Right renal pelvis (tissue), 4 donors: ENCODE data around the gene SMC3. TPM values are rescaled to one million over a fixed set of nuclear protein-coding genes. Genes with fewer than 3 reads are reported as not detected.
"Not testable (repeated sequence)": the region's sequence is repeated elsewhere in the genome, so short reads cannot be mapped to it uniquely, and the experiment has no call there.

ENCODE experiments used
- DNase-seq, 4 donors: peaks; one replicate each; pipeline ENCODE4 v3.0.0-alpha.2; 2013; ENCODE audit warnings: low read depth in 4 of 4, low spot score in 3 of 4, missing footprints in 1 of 4
- polyA plus RNA-seq, 4 donors: library from polyadenylated mRNA; unstranded; fragments of 120-200 nt; gene quantifications; one replicate each; pipeline ENCODE4 v1.2.1, GENCODE V29; 2013; ENCODE audit not compliant: insufficient read length in 4 of 4

Gene SMC3
- polyA plus RNA-seq, 4 donors: 81.5 to 104 (median 98.7) TPM

GRCh38 chr10:110619514-110620397, 52.3 kb downstream of the SMC3 start:
- no peak for DNase-seq

GRCh38 chr10:110620398-110620719, 52.9 kb downstream of the SMC3 start:
- no peak for DNase-seq

- DNase-seq: not testable (repeated sequence)
Measured at GRCh38 chr10:110623316-110623715, 55.8 kb downstream of the SMC3 start.

GRCh38 chr10:110625356-110625894, 57.9 kb downstream of the SMC3 start:
- no peak for DNase-seq

GRCh38 chr10:110625951-110626855, 58.7 kb downstream of the SMC3 start:
- no peak for DNase-seq

GRCh38 chr10:110628161-110628560, 60.7 kb downstream of the SMC3 start:
- no peak for DNase-seq

- DNase-seq: no peak
Measured at GRCh38 chr10:110629680-110630191, 62.2 kb downstream of the SMC3 start.

GRCh38 chr10:110631934-110632333, 64.4 kb downstream of the SMC3 start:
- no peak for DNase-seq

GRCh38 chr10:110632591-110633215, 65.2 kb downstream of the SMC3 start:
- no peak for DNase-seq

- DNase-seq: no peak
Measured at GRCh38 chr10:110634527-110635209, 67.2 kb downstream of the SMC3 start.

- no peak for DNase-seq
Measured at GRCh38 chr10:110636572-110636931, 69.1 kb downstream of the SMC3 start.

GRCh38 chr10:110636932-110637557, 69.5 kb downstream of the SMC3 start:
- no peak for DNase-seq

GRCh38 chr10:110637558-110638053, 70.1 kb downstream of the SMC3 start:
- no peak for DNase-seq

- DNase-seq: no peak
Measured at GRCh38 chr10:110638319-110638718, 70.8 kb downstream of the SMC3 start.

GRCh38 chr10:110639046-110639445, 71.6 kb downstream of the SMC3 start:
- DNase-seq: not testable (repeated sequence)

GRCh38 chr10:110639858-110640257, 72.4 kb downstream of the SMC3 start:
- not testable (repeated sequence) for DNase-seq

GRCh38 chr10:110641256-110641655, 73.8 kb downstream of the SMC3 start:
- no peak for DNase-seq

- no peak for DNase-seq
Measured at GRCh38 chr10:110642204-110643034, 74.9 kb downstream of the SMC3 start.
